GM10847 (cell line): ENCODE data around the gene COG3.

ENCODE experiments used
- POLR2A ChIP-seq: IDR thresholded peaks from 2 replicates; pipeline ENCODE4 v1.6.1; 2011; ENCODE audit not compliant: insufficient read length; ENCODE audit errors: extremely low read depth

Gene COG3

GRCh38 chr13:45521297-45521696, 56.6 kb downstream of the COG3 start:
- no peak for TF ChIP-seq POLR2A

GRCh38 chr13:45522571-45522970, 57.8 kb downstream of the COG3 start:
- TF ChIP-seq POLR2A = no peak

- TF ChIP-seq POLR2A = no peak
Measured at GRCh38 chr13:45527699-45528462, 63.1 kb downstream of the COG3 start.

- no peak for TF ChIP-seq POLR2A
Measured at GRCh38 chr13:45529758-45530157, 65.0 kb downstream of the COG3 start.

GRCh38 chr13:45534604-45535003, 69.9 kb downstream of the COG3 start:
- TF ChIP-seq POLR2A = no peak

GRCh38 chr13:45536224-45536623, 71.5 kb downstream of the COG3 start:
- TF ChIP-seq POLR2A = no peak

GRCh38 chr13:45537516-45537915, 72.8 kb downstream of the COG3 start:
- no peak for TF ChIP-seq POLR2A

GRCh38 chr13:45538382-45538781, 73.6 kb downstream of the COG3 start:
- TF ChIP-seq POLR2A = no peak

GRCh38 chr13:45540195-45540594, 75.5 kb downstream of the COG3 start:
- TF ChIP-seq POLR2A = no peak

GRCh38 chr13:45540864-45541263, 76.1 kb downstream of the COG3 start:
- no peak for TF ChIP-seq POLR2A

- no peak for TF ChIP-seq POLR2A
Measured at GRCh38 chr13:45541806-45542205, 77.1 kb downstream of the COG3 start.

GRCh38 chr13:45542391-45542790, 77.7 kb downstream of the COG3 start:
- TF ChIP-seq POLR2A = no peak

- no peak for TF ChIP-seq POLR2A
Measured at GRCh38 chr13:45542878-45543277, 78.1 kb downstream of the COG3 start.

- no peak for TF ChIP-seq POLR2A
Measured at GRCh38 chr13:45544520-45544919, 79.8 kb downstream of the COG3 start.

- no peak for TF ChIP-seq POLR2A
Measured at GRCh38 chr13:45545686-45546409, 81.1 kb downstream of the COG3 start.

GRCh38 chr13:45546410-45546765, 81.6 kb downstream of the COG3 start:
- TF ChIP-seq POLR2A = no peak

- no peak for TF ChIP-seq POLR2A
Measured at GRCh38 chr13:45548281-45548680, 83.5 kb downstream of the COG3 start.
